HEK293 (cell line): Measurements from ENCODE around the gene ARMC7.
A peak's percentile ranks its signal among the peaks of the same experiment; 100 is the strongest.

Source experiments
- CTCF ChIA-PET: fragments of 350-600 bp; formaldehyde crosslinking; extraction: SDS; loops from one replicate; lab custom pipeline; 2021; ENCODE audit warnings: antibody characterized with exemption; lab: Yijun Ruan, JAX
- POLR2A ChIA-PET: fragments of 300-600 bp; formaldehyde crosslinking; extraction: SDS; loops from one replicate; lab custom pipeline; 2020; ENCODE audit warnings: antibody characterized with exemption, inconsistent platforms; lab: Yijun Ruan, JAX
- H3K27ac ChIP-seq: fragments of 200-500 bp; sonication (Bioruptor generic); 2 replicates; pipeline ENCODE4 v1.5.1; 2014; ENCODE audit warnings: low read depth, low read length, control low read depth, inconsistent platforms; ENCODE audit errors: extremely low read depth
- H3K36me3 ChIP-seq, 2 experiments: fragments of 200-500 bp in 1 of 2; sonication (Bioruptor generic) in 1 of 2; 1 replicate in 1 of 2; 2 replicates in 1 of 2; pipeline ENCODE4 v1.5.1; 2014 to 2017; ENCODE audit warnings: inconsistent platforms in 2 of 2, low read length in 2 of 2; ENCODE audit not compliant: control insufficient read depth in 2 of 2, insufficient read depth in 1 of 2
- H3K4me1 ChIP-seq: fragments of 200-500 bp; sonication (Bioruptor generic); 2 replicates; pipeline ENCODE4 v1.5.1; 2014; ENCODE audit warnings: mild to moderate bottlenecking, low read length, inconsistent platforms; ENCODE audit not compliant: control insufficient read depth, insufficient read depth
- H3K4me3 ChIP-seq: 2 replicates; pipeline ENCODE4 v1.5.1; 2011; ENCODE audit warnings: low read depth, mild to moderate bottlenecking, control low read depth, low read length, moderate library complexity
- H3K9me3 ChIP-seq: fragments of 200-500 bp; sonication (Bioruptor generic); 2 replicates; pipeline ENCODE4 v1.5.1; 2014; ENCODE audit warnings: low read depth, low read length, inconsistent platforms; ENCODE audit not compliant: control insufficient read depth, insufficient read depth
- BCL11B ChIP-seq: fragments of 450-650 bp; formaldehyde crosslinking; IDR thresholded peaks from 2 replicates; pipeline ENCODE4 v1.5.1; 2016; ENCODE audit warnings: low read depth, missing biosample characterization, missing genetic modification characterization
- BCL6B ChIP-seq: fragments of 450-650 bp; formaldehyde crosslinking; IDR thresholded peaks from 2 replicates; pipeline ENCODE4 v1.5.1; 2017; ENCODE audit warnings: missing biosample characterization, missing genetic modification characterization
- GLI4 ChIP-seq: fragments of 450-650 bp; formaldehyde crosslinking; IDR thresholded peaks from 2 replicates; pipeline ENCODE4 v1.5.1; 2016; ENCODE audit warnings: missing biosample characterization, missing genetic modification characterization
- GLIS2 ChIP-seq: fragments of 450-650 bp; formaldehyde crosslinking; IDR thresholded peaks from 2 replicates; pipeline ENCODE4 v1.5.1; 2016; ENCODE audit warnings: missing biosample characterization, missing genetic modification characterization
- HOXC10 ChIP-seq: sonication (generic); formaldehyde crosslinking; IDR thresholded peaks from 2 replicates; pipeline ENCODE4 v1.8.1; 2023; ENCODE audit warnings: mild to moderate bottlenecking, missing genetic modification reagents
- KLF17 ChIP-seq: fragments of 450-650 bp; formaldehyde crosslinking; IDR thresholded peaks from 2 replicates; pipeline ENCODE4 v1.5.1; 2016; ENCODE audit warnings: missing biosample characterization, missing genetic modification characterization
- PRDM2 ChIP-seq: fragments of 450-650 bp; formaldehyde crosslinking; IDR thresholded peaks from 2 replicates; pipeline ENCODE4 v1.5.1; 2016; ENCODE audit warnings: missing biosample characterization, missing genetic modification characterization, borderline replicate concordance
- ZBTB20 ChIP-seq: fragments of 450-650 bp; formaldehyde crosslinking; IDR thresholded peaks from 2 replicates; pipeline ENCODE4 v1.5.1; 2016; ENCODE audit warnings: missing biosample characterization, missing genetic modification characterization
- ZIC2 ChIP-seq: fragments of 450-650 bp; formaldehyde crosslinking; IDR thresholded peaks from 2 replicates; pipeline ENCODE4 v1.5.1; 2016; ENCODE audit warnings: missing biosample characterization, missing genetic modification characterization
- ZNF114 ChIP-seq: fragments of 450-650 bp; formaldehyde crosslinking; IDR thresholded peaks from 2 replicates; pipeline ENCODE4 v1.5.0; 2017; ENCODE audit warnings: missing biosample characterization, missing genetic modification characterization
- ZNF280C ChIP-seq: fragments of 450-650 bp; formaldehyde crosslinking; IDR thresholded peaks from 2 replicates; pipeline ENCODE4 v1.5.1; 2016; ENCODE audit warnings: missing biosample characterization, missing genetic modification characterization
- ZNF335 ChIP-seq: fragments of 450-650 bp; formaldehyde crosslinking; conservative IDR thresholded peaks from 2 replicates; pipeline ENCODE4 v1.5.1; 2016; ENCODE audit warnings: missing biosample characterization, missing genetic modification characterization
- ZNF518A ChIP-seq: fragments of 450-650 bp; formaldehyde crosslinking; conservative IDR thresholded peaks from 2 replicates; pipeline ENCODE4 v1.5.1; 2016; ENCODE audit warnings: low read depth, missing biosample characterization, missing genetic modification characterization
- ZNF521 ChIP-seq: fragments of 450-650 bp; formaldehyde crosslinking; IDR thresholded peaks from 2 replicates; pipeline ENCODE4 v1.5.1; 2017; ENCODE audit warnings: missing biosample characterization, mild to moderate bottlenecking, missing genetic modification characterization
- ZNF621 ChIP-seq: fragments of 450-650 bp; formaldehyde crosslinking; IDR thresholded peaks from 2 replicates; pipeline ENCODE4 v1.5.1; 2017; ENCODE audit warnings: missing biosample characterization, missing genetic modification characterization
- ZNF776 ChIP-seq: fragments of 450-650 bp; formaldehyde crosslinking; IDR thresholded peaks from 2 replicates; pipeline ENCODE4 v1.5.0; 2017; ENCODE audit warnings: missing biosample characterization, missing genetic modification characterization, borderline replicate concordance

The ARMC7 gene

GRCh38 chr17:75088465-75089417, 21.0 kb upstream of the ARMC7 start (continued):
- TF ChIP-seq HOXC10 (CRISPR knock-in tag) (no peak), BCL6B (tag by site-specific recombination) (no peak), ZIC2 (tag by site-specific recombination) (peak; percentile 59), ZNF280C (tag by site-specific recombination) (no peak), PRDM2 (tag by site-specific recombination) (no peak), ZBTB20 (tag by site-specific recombination) (peak; percentile 36; the same call in 1 of the 2 replicates), ZNF521 (tag by site-specific recombination) (no peak), GLI4 (tag by site-specific recombination) (no peak), ZNF621 (tag by site-specific recombination) (no peak), ZNF776 (tag by site-specific recombination) (no peak), ZNF114 (tag by site-specific recombination) (no peak), BCL11B (no peak)

DNA sequence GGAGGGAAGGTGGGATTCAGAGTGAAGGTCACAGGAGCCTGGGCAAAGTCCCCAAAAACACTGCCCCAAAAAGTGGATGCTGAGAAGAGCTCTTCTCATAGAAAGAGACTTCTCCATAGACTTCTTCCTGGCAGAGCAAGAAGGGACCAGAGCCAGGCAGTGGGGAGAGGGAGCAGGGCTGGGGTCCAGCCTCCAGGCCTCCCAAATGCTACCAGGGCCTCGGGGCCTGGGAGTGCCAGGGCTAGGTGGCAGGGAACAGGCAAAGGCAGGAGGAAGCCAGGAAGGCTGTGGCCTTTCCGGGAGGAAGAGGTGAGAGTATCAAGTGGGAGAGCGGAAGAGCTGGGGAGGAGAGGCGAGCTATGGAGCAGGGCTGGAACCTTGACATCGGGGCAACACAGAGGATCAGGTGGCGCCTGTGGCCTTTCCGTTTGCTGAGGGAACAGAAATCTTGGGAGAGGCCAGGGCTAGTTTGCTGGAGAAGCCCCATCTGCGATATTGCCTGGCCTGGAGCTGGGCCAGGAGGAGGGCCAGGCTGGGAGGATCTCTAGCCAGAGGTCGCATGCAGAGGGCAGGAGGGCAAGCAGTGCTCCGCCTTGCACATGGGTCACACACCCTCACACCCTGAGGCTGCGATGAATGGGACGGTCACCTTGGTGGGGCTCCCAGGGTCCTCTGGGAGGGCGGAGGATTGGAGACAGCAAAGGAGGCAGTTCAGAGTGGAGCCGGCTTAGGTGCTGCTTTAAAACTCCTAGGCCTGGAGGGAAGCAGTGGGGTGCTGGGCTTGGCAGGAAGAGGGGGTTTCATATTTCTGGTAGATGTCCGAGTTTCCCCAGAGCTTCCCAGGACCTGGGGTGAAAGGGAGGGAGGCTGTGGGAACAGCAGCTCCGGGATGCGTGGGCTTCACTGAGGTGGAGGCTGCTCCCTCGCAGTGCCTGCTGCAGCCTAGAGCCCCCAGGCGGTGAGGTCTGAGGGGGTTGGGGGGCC, 18.6 kb upstream of the ARMC7 start:
- H3K4me3 ChIP-seq = no peak overlapping the region
- peaks cover 2% of the 10 kb centered on the region; the same call in 1 of the 2 replicates for H3K4me1 ChIP-seq
- no peak overlapping the region for H3K27ac ChIP-seq
- ChIA-PET CTCF (interaction anchor here (0.6 to 1.7 kb wide), 5 partner anchors 14 to 37 kb away, joined by 3 to 13 read pairs (median 5); no protein-coding TSS in a partner anchor), POLR2A (no interaction called here)
- H3K36me3 ChIP-seq = no peaks in the 10 kb centered on the region
- H3K9me3 ChIP-seq = no peaks in the 10 kb centered on the region
- TF ChIP-seq ZIC2 (tag by site-specific recombination) (peak; percentile 28; the same call in 1 of the 2 replicates), ZNF518A (tag by site-specific recombination) (no peak), KLF17 (tag by site-specific recombination) (0 out of 2 replicates have a peak, but pooled peaks have one; percentile 51), GLIS2 (peak; percentile 47), ZNF335 (tag by site-specific recombination) (0 out of 2 replicates have a peak, but pooled peaks have one; percentile 14)
